AG04450 (cell line): ENCODE measurements around the gene ANO9. TPM values are rescaled to one million over a fixed set of nuclear protein-coding genes. Genes with fewer than 3 reads are reported as not detected.
"Not testable (repeated sequence)": the region's sequence is repeated elsewhere in the genome, so short reads cannot be mapped to it uniquely, and the experiment has no call there.

Source experiments
- CTCF ChIA-PET: fragments of 300-600, 350-600 bp; formaldehyde crosslinking; extraction: SDS; loops from one replicate; lab custom pipeline; 2022; ENCODE audit warnings: antibody characterized with exemption, inconsistent platforms; lab: Charles Lee
- POLR2A ChIA-PET: fragments of 350-600 bp; formaldehyde crosslinking; extraction: SDS; loops from one replicate; lab custom pipeline; 2021; ENCODE audit warnings: antibody characterized with exemption, inconsistent platforms; lab: Yijun Ruan, JAX
- DNase-seq: peaks from one replicate; pipeline ENCODE4 v3.0.0-alpha.2; 2011; ENCODE audit warnings: low read depth, low spot score
- H3K27ac ChIP-seq: one replicate; pipeline ENCODE4 v1.5.1; 2012; ENCODE audit warnings: low read depth, low read length, control low read depth
- H3K27me3 ChIP-seq: one replicate; pipeline ENCODE4 v1.6.0; 2012; ENCODE audit warnings: low read length; ENCODE audit not compliant: control insufficient read depth, insufficient read depth
- H3K4me3 ChIP-seq: 2 replicates; pipeline ENCODE4 v1.5.1; 2011; ENCODE audit warnings: mild to moderate bottlenecking, low read depth, low read length, control low read depth
- H3K9me3 ChIP-seq: 2 replicates; pipeline ENCODE4 v1.5.1; 2012; ENCODE audit warnings: low read length; ENCODE audit not compliant: control insufficient read depth, insufficient read depth
- CTCF ChIP-seq: IDR thresholded peaks from 2 replicates; pipeline ENCODE4 v1.5.1; 2011; ENCODE audit warnings: low read depth, low read length, control low read depth, inconsistent platforms
- polyA plus RNA-seq: library from polyadenylated mRNA; depleted of rRNA; stranded (reverse); fragments of >200 nt; gene quantifications from 2 replicates; pipeline ENCODE4 v1.2.3, GENCODE V29; 2011

Gene ANO9
- polyA plus RNA-seq, 1 experiment, result 0.10 TPM

GRCh38 chr11:403761-404431 is 37.9 kb downstream of the ANO9 start:
- POLR2A ChIA-PET, result no interaction called here
- DNase-seq, result no peak
- no peak overlapping the region for H3K27ac ChIP-seq
- CTCF ChIA-PET, result interaction anchor here (0.6 kb wide), 1 partner anchor 99 kb away, joined by 7 read pairs; no protein-coding TSS in a partner anchor
- H3K27me3 ChIP-seq, result no peaks in the 10 kb centered on the region
- H3K4me3 ChIP-seq, result no peak overlapping the region
- H3K9me3 ChIP-seq, result peaks cover 16% of the 10 kb centered on the region
- TF ChIP-seq CTCF, result no peak

GRCh38 chr11:403021-403760 is 38.6 kb downstream of the ANO9 start:
- no peak overlapping the region for H3K27ac ChIP-seq
- TF ChIP-seq CTCF, result no peak
- H3K4me3 ChIP-seq, result no peak overlapping the region
- H3K9me3 ChIP-seq, result peaks cover 19% of the 10 kb centered on the region
- H3K27me3 ChIP-seq, result no peaks in the 10 kb centered on the region
- DNase-seq, result no peak
- ChIA-PET POLR2A (no interaction called here), CTCF (no interaction called here)

GRCh38 chr11:401196-401595 is 40.6 kb downstream of the ANO9 start:
- H3K27ac ChIP-seq, H3K4me3 ChIP-seq, CTCF ChIA-PET, POLR2A ChIA-PET, DNase-seq, H3K27me3 ChIP-seq: not testable (repeated sequence)
- peaks cover 25% of the 10 kb centered on the region for H3K9me3 ChIP-seq

GRCh38 chr11:400241-400689 is 41.5 kb downstream of the ANO9 start:
- ChIA-PET CTCF (no interaction called here), POLR2A (no interaction called here)
- DNase-seq, result no peak
- Histone ChIP-seq H3K9me3 (peaks cover 25% of the 10 kb centered on the region), H3K27ac (no peak overlapping the region), H3K4me3 (no peak overlapping the region), H3K27me3 (no peaks in the 10 kb centered on the region)
- TF ChIP-seq CTCF, result no peak

- CTCF ChIA-PET, result no interaction called here
- TF ChIP-seq CTCF, result no peak
- Histone ChIP-seq H3K27me3 (no peaks in the 10 kb centered on the region), H3K27ac (no peak overlapping the region), H3K9me3 (peaks cover 25% of the 10 kb centered on the region), H3K4me3 (no peak overlapping the region)
- no peak for DNase-seq
- POLR2A ChIA-PET, result no interaction called here
Measured at GRCh38 chr11:399731-400211, 42.0 kb downstream of the ANO9 start.
